Fibroblast of lung (primary cell): ENCODE measurements around the gene APOB. TPM values are rescaled to one million over a fixed set of nuclear protein-coding genes. Genes with fewer than 3 reads are reported as not detected.

Experiments
- DNase-seq, 2 donors: peaks; one replicate each; pipeline versions ENCODE4 v3.0.0 to v3.0.0-alpha.2; 2010; ENCODE audit warnings: low read depth in 2 of 2
- H2AFZ ChIP-seq: 2 replicates; pipeline ENCODE4 v1.5.1; 2012; ENCODE audit warnings: low read length, control low read depth, inconsistent platforms
- H3K27ac ChIP-seq: 2 replicates; pipeline ENCODE4 v1.5.1; 2011; ENCODE audit warnings: low read length, control low read depth; ENCODE audit not compliant: insufficient read depth
- H3K27me3 ChIP-seq: 2 replicates; pipeline ENCODE4 v1.5.1; 2011; ENCODE audit warnings: mild to moderate bottlenecking, low read length; ENCODE audit not compliant: control insufficient read depth, insufficient read depth
- H3K36me3 ChIP-seq: 2 replicates; pipeline ENCODE4 v1.5.1; 2011; ENCODE audit warnings: low read length; ENCODE audit not compliant: control insufficient read depth, insufficient read depth
- H3K4me1 ChIP-seq: 2 replicates; pipeline ENCODE4 v1.5.1; 2011; ENCODE audit warnings: low read length; ENCODE audit not compliant: control insufficient read depth, insufficient read depth; ENCODE audit errors: extremely low read depth
- H3K4me2 ChIP-seq: 2 replicates; pipeline ENCODE4 v1.5.1; 2011; ENCODE audit warnings: low read length, control low read depth; ENCODE audit not compliant: insufficient read depth; ENCODE audit errors: extremely low read depth
- H3K4me3 ChIP-seq, 4 experiments: fragments of 200-600 bp in 1 of 4; sonication (generic) in 1 of 4; replicated peaks in 1 of 4; 2 replicates each; pipeline ENCODE4 v1.5.1; 2011 to 2016; ENCODE audit warnings: low read length in 4 of 4, low read depth in 3 of 4, mild to moderate bottlenecking in 3 of 4, control low read depth in 2 of 4, inconsistent platforms in 1 of 4, mixed read lengths in 1 of 4; ENCODE audit not compliant: insufficient read depth in 1 of 4; ENCODE audit errors: control extremely low read depth in 1 of 4
- H3K79me2 ChIP-seq: 2 replicates; pipeline ENCODE4 v1.5.1; 2012; ENCODE audit warnings: mild to moderate bottlenecking, low read length, inconsistent platforms; ENCODE audit not compliant: control insufficient read depth, insufficient read depth
- H3K9ac ChIP-seq: 2 replicates; pipeline ENCODE4 v1.5.1; 2011; ENCODE audit warnings: mild to moderate bottlenecking, low read length, control low read depth; ENCODE audit not compliant: insufficient read depth
- H3K9me3 ChIP-seq: 2 replicates; pipeline ENCODE4 v1.5.1; 2012; ENCODE audit warnings: low read depth, low read length; ENCODE audit not compliant: control insufficient read depth, insufficient read depth
- H4K20me1 ChIP-seq: 2 replicates; pipeline ENCODE4 v1.5.1; 2011; ENCODE audit warnings: low read length; ENCODE audit not compliant: control insufficient read depth, insufficient read depth; ENCODE audit errors: extremely low read depth
- EZH2 ChIP-seq: IDR thresholded peaks from 2 replicates; pipeline ENCODE4 v1.5.1; 2012; ENCODE audit warnings: low read length, control low read depth, mild to moderate bottlenecking; ENCODE audit errors: missing control alignments
- polyA plus RNA-seq, 2 donors: library from polyadenylated mRNA; depleted of rRNA in 1 of 2; stranded (reverse) in 1 of 2; unstranded in 1 of 2; fragments of >200 nt; gene quantifications; 2 replicates each; pipeline ENCODE4 v1.2.1, GENCODE V29; 2011 to 2012; ENCODE audit warnings: missing spikeins in 1 of 2
- total RNA-seq: library from RNA; depleted of rRNA; stranded (reverse); fragments of >200 nt; gene quantifications from 2 replicates; pipeline ENCODE4 v1.2.1, GENCODE V29; 2014
- TF ChIP-seq, protein P1 (sequence below), 2 donors: IDR thresholded peaks in 1 of 2; conservative IDR thresholded peaks in 1 of 2; 1 replicate in 1 of 2; 2 replicates in 1 of 2; pipeline ENCODE4 v1.5.1; 2011 to 2012; ENCODE audit warnings: low read length in 2 of 2, control low read depth in 1 of 2, inconsistent platforms in 1 of 2, low read depth in 1 of 2, mild to moderate bottlenecking in 1 of 2

The APOB gene
- total and polyA plus RNA-seq, 2 donors (not counting 1 experiment from before 2014, with no cell fraction given) = under 0.01 TPM; not detected in 1

DNA sequence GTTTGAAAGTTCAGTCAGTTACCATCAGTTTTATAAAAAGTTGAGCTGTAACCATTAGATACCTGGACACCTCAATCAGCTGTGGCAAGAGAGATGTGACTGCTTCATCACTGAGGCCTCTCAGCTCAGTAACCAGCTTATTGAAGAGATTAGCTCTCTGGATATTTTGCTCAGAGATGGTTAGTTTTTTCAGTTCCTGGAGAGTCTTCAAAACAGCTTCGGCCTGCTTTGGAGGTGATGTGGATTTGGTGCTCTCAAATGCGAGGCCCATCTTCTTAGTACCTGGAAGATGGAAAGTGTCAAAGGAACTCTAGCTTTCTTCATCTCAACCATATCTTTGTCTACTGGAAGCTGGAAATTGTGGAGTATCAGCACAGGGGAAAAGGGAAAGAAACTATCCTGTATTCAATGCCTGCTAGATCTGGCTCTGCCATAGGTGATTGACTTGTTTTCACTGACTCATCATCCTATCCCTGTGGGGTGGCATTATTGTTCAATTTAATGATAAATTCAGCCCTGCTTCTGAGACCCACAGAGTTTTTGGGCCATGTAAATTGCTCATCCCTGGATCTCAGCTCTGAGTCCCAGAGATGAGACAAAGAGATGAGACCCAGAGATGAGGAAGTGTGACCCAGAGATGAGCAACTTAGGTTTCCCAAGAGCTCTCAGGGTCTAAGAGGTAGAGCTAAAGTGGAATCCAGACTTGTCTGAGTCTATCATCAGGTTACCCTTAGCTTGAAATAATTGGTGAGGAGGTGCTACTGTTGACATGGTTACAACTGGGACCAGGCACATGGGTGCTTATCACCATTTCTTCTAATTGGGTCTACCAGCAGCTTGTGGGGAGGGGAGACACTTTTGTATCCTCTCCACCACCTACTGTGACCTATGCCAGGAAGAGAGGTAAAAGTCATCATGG is 10.4 kb downstream of the APOB start:
- H3K9ac ChIP-seq = no peak overlapping the region
- no peak for TF ChIP-seq EZH2
- TF ChIP-seq, protein P1, sequence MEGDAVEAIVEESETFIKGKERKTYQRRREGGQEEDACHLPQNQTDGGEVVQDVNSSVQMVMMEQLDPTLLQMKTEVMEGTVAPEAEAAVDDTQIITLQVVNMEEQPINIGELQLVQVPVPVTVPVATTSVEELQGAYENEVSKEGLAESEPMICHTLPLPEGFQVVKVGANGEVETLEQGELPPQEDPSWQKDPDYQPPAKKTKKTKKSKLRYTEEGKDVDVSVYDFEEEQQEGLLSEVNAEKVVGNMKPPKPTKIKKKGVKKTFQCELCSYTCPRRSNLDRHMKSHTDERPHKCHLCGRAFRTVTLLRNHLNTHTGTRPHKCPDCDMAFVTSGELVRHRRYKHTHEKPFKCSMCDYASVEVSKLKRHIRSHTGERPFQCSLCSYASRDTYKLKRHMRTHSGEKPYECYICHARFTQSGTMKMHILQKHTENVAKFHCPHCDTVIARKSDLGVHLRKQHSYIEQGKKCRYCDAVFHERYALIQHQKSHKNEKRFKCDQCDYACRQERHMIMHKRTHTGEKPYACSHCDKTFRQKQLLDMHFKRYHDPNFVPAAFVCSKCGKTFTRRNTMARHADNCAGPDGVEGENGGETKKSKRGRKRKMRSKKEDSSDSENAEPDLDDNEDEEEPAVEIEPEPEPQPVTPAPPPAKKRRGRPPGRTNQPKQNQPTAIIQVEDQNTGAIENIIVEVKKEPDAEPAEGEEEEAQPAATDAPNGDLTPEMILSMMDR (conservative IDR thresholded peaks at IDR 0.05 in 1 of 2, IDR thresholded peaks at IDR 0.05 in 1 of 2; ENCODE audit: low read depth in 1 of 2, low read length in 2 of 2) = no peak
- no peak overlapping the region for H3K4me3 ChIP-seq
- H3K4me1 ChIP-seq = no peaks in the 10 kb centered on the region
- H3K36me3 ChIP-seq = no peaks in the 10 kb centered on the region
- H4K20me1 ChIP-seq = no peaks in the 10 kb centered on the region
- H2AFZ ChIP-seq = no peak overlapping the region
- H3K79me2 ChIP-seq = no peaks in the 10 kb centered on the region
- no peak overlapping the region for H3K27ac ChIP-seq
- H3K9me3 ChIP-seq = no peaks in the 10 kb centered on the region
- no peak for DNase-seq
- H3K27me3 ChIP-seq = no peaks in the 10 kb centered on the region
- H3K4me2 ChIP-seq = no peak overlapping the region

- Histone ChIP-seq H3K9me3 (no peaks in the 10 kb centered on the region), H3K4me3 (no peak overlapping the region), H3K4me2 (no peak overlapping the region), H3K27me3 (no peaks in the 10 kb centered on the region), H2AFZ (no peak overlapping the region), H3K4me1 (no peaks in the 10 kb centered on the region), H3K79me2 (no peaks in the 10 kb centered on the region), H3K9ac (no peak overlapping the region), H4K20me1 (no peaks in the 10 kb centered on the region), H3K36me3 (no peaks in the 10 kb centered on the region), H3K27ac (no peak overlapping the region)
- TF ChIP-seq, protein P1 (conservative IDR thresholded peaks at IDR 0.05 in 1 of 2, IDR thresholded peaks at IDR 0.05 in 1 of 2; ENCODE audit: low read depth in 1 of 2, low read length in 2 of 2) = no peak
- no peak for TF ChIP-seq EZH2
- DNase-seq = no peak
These were observed 11.3 kb downstream of the APOB start for GRCh38 chr2:21032338-21033236.
